K562 (cell line): ENCODE data around the gene ARHGAP22. TPM values are rescaled to one million over a fixed set of nuclear protein-coding genes. Genes with fewer than 3 reads are reported as not detected.

Experiments used
- ATAC-seq: fragments of 200-7000 bp; cut with Tn5 transposase; 3 replicates; pipeline ENCODE4 v1.9.1; 2020; ENCODE audit warnings: moderate library complexity
- BruUV-seq: library from RNA; stranded (reverse); fragments of 400-500 nt; replicated peaks from 2 replicates; lab custom pipeline; 2021; lab: Mats Ljungman, UMichigan
- CTCF ChIA-PET: fragments of 300-600 bp; formaldehyde crosslinking; extraction: SDS; loops from one replicate; lab custom pipeline; 2021; ENCODE audit warnings: low intra/inter-chr PET ratio; lab: Yijun Ruan, JAX
- POLR2A ChIA-PET: fragments of 300-600, 350-650 bp; sonication (Branson Sonifier 250); formaldehyde crosslinking; extraction: SDS; loops from one replicate; lab custom pipeline; 2021; ENCODE audit warnings: antibody characterized with exemption, inconsistent platforms; lab: Yijun Ruan, JAX
- DNase-seq, 4 experiments: peaks; one replicate each; pipeline versions ENCODE4 v3.0.0 to v3.0.0-alpha.2; 2011 to 2018; ENCODE audit warnings: low spot score in 3 of 4, mixed read lengths in 3 of 4; ENCODE audit errors: extremely low read depth in 1 of 4
- FAIRE-seq: peaks from 2 replicates; lab custom pipeline; 2011; peaks lifted over from hg19 to GRCh38; lab: Jason Lieb, UNC
- H2AFZ ChIP-seq: 2 replicates; pipeline ENCODE4 v1.6.0; 2011; ENCODE audit warnings: low read depth, low read length, control low read depth, inconsistent platforms
- H3K27ac ChIP-seq: fragments of 200-600 bp; 3 replicates; pipeline ENCODE4 v1.8.0; 2011; ENCODE audit warnings: low read depth, mild to moderate bottlenecking, control low read depth, inconsistent platforms, low read length, moderate library complexity, mixed read lengths; ENCODE audit errors: extremely low read depth
- H3K27me3 ChIP-seq, 2 experiments: fragments of 300-600 bp in 1 of 2; 2 replicates in 1 of 2; 3 replicates in 1 of 2; pipeline versions ENCODE4 v1.6.0 to v1.8.0; 2011; ENCODE audit warnings: inconsistent platforms in 2 of 2, low read length in 2 of 2, mild to moderate bottlenecking in 1 of 2, mixed read lengths in 1 of 2, moderate library complexity in 1 of 2; ENCODE audit not compliant: control insufficient read depth in 2 of 2, insufficient read depth in 2 of 2
- H3K36me3 ChIP-seq: fragments of 300-600 bp; 3 replicates; pipeline ENCODE4 v1.8.0; 2011; ENCODE audit warnings: mild to moderate bottlenecking, low read length, inconsistent platforms; ENCODE audit not compliant: control insufficient read depth, insufficient read depth
- H3K4me1 ChIP-seq, 2 experiments: fragments of 200-600 bp in 1 of 2; replicated peaks in 1 of 2; 2 replicates in 1 of 2; 3 replicates in 1 of 2; pipeline versions ENCODE4 v1.5.1 to v1.8.0; 2011; ENCODE audit warnings: inconsistent platforms in 2 of 2, low read length in 2 of 2, mild to moderate bottlenecking in 1 of 2, mixed read lengths in 1 of 2, moderate library complexity in 1 of 2; ENCODE audit not compliant: control insufficient read depth in 2 of 2, insufficient read depth in 2 of 2
- H3K4me2 ChIP-seq: 2 replicates; pipeline ENCODE4 v1.6.1; 2011; ENCODE audit warnings: low read length, control low read depth, inconsistent platforms, mixed read lengths; ENCODE audit not compliant: insufficient read depth
- H3K4me3 ChIP-seq: fragments of 200-600 bp; sonication (generic), shearing (Covaris generic); 2 replicates; pipeline ENCODE4 v1.5.1; 2016; ENCODE audit warnings: control low read depth, inconsistent platforms
- H3K79me2 ChIP-seq: fragments of 200-600 bp; 3 replicates; pipeline ENCODE4 v1.8.0; 2011; ENCODE audit warnings: low read length, inconsistent platforms; ENCODE audit not compliant: control insufficient read depth, insufficient read depth
- H3K9ac ChIP-seq, 2 experiments: 2 replicates each; pipeline versions ENCODE4 v1.6.0 to v1.6.1; 2011; ENCODE audit warnings: low read depth in 2 of 2, low read length in 2 of 2, control low read depth in 1 of 2, inconsistent platforms in 1 of 2, mild to moderate bottlenecking in 1 of 2, mixed read lengths in 1 of 2; ENCODE audit not compliant: insufficient read depth in 1 of 2
- H3K9me1 ChIP-seq: one replicate; pipeline ENCODE4 v1.6.0; 2011; ENCODE audit warnings: inconsistent platforms, mild to moderate bottlenecking, low read length, moderate library complexity; ENCODE audit not compliant: control insufficient read depth, insufficient read depth
- H3K9me3 ChIP-seq: replicated peaks from 2 replicates; pipeline ENCODE4 v1.5.1; 2011; ENCODE audit warnings: low read depth, low read length, inconsistent platforms; ENCODE audit not compliant: control insufficient read depth, insufficient read depth
- H4K20me1 ChIP-seq: replicated peaks from 2 replicates; pipeline ENCODE4 v1.6.1; 2011; ENCODE audit warnings: low read length, inconsistent platforms, mixed read lengths; ENCODE audit not compliant: control insufficient read depth, insufficient read depth
- ESRRB ChIP-seq: fragments of 250-450 bp; sonication (Bioruptor Pico); IDR thresholded peaks from 2 replicates; pipeline ENCODE4 v1.5.0; 2020; ENCODE audit warnings: mild to moderate bottlenecking, moderate library complexity, borderline replicate concordance
- NRF1 ChIP-seq, 2 experiments: fragments of 450-650 bp; IDR thresholded peaks in 1 of 2; conservative IDR thresholded peaks in 1 of 2; 2 replicates each; pipeline ENCODE4 v1.6.1; 2014; ENCODE audit warnings: mild to moderate bottlenecking in 2 of 2
- ZMIZ1 ChIP-seq, 2 experiments: fragments of 150-350 bp in 1 of 2; IDR thresholded peaks; 2 replicates each; pipeline ENCODE4 v1.6.1; 2012 to 2016; ENCODE audit warnings: low read depth in 2 of 2, low read length in 2 of 2, mild to moderate bottlenecking in 1 of 2, moderate library complexity in 1 of 2
- WGBS: fragments of 100-300 bp; shearing (Covaris generic); methylation state at CpG from one replicate; pipeline ENCODE4 v1.1.6; 2016; ENCODE audit warnings: low coverage, mixed read lengths; ENCODE audit not compliant: insufficient coverage; ENCODE audit errors: missing lambda C conversion rate; 5-methylcytosine and 5-hydroxymethylcytosine counted together
- in situ Hi-C: fragments of 300-500 bp; cut with MboI; formaldehyde crosslinking; loops from 4 replicates; pipeline ENCODE4 v1.15.0; 2018; ENCODE audit warnings: inconsistent platforms, mixed read lengths
- intact Hi-C: fragments of 100-400 bp; cut with micrococcal nuclease; formaldehyde crosslinking; loops from 2 replicates; pipeline ENCODE4 v1.14.2; 2022
- polyA plus RNA-seq, 8 experiments: library from polyadenylated mRNA; depleted of rRNA in 4 of 8; stranded (reverse) in 5 of 8; unstranded in 3 of 8; fragments of >200 nt; fragmentation: Nextera tagmentation in 2 of 8; fragmentation: Illumina TruSeq in 1 of 8; extraction: Ambion mirVana in 2 of 8; extraction: Trizol in 1 of 8; gene quantifications; 2 replicates each; pipeline versions ENCODE4 v1.2.1 to v1.2.3, GENCODE V29; 2011 to 2014; ENCODE audit warnings: inconsistent platforms in 1 of 8, missing spikeins in 1 of 8
- total RNA-seq, 7 experiments: library from RNA; depleted of rRNA in 6 of 7; stranded (reverse); fragments of >200 nt in 6 of 7; fragmentation: Illumina TruSeq in 2 of 7; extraction: Trizol in 2 of 7; gene quantifications; 2 replicates each; pipeline versions ENCODE4 v1.2.1 to v1.2.3, GENCODE V29; 2011 to 2021; ENCODE audit warnings: low replicate concordance in 1 of 7

Gene ARHGAP22
- total and polyA plus RNA-seq, 9 of the 15 experiments (the other 6 are each of a cell fraction or from before 2014, with no cell fraction given), result 1.3 to 28.1 (median 12.7) TPM

DNA sequence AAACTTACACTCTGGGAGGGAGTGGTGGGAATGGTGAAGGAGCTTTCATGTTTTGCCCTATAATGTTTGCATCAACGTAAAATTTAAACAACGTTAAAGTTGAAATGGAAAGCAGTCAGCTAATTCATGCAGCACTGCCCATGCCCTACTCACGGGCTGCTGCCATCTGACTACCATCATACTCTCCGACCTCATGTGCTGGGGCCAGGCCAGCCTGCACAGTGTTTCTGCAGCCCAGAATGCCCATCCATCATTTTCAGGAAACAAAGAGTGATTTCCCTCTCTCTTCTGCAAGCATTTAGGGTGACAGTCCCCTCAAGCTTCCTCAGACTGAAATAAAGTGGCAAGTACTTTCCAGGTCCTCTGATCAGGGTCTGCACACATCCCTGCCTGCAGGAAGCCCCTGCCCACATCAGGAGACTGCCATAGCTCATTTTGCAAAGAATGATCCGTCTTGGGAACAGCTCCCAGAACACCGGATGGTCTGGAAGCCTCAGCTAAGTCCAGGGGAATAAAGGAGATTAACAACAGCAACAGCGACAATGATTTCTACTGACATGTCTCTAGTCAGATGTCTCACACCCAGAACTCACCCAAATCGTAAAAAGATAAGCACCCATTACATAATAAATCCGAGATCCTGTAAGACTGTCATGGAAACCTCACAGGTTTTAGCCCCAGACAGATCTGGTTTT, 40.3 kb downstream of the ARHGAP22 start:
- no TSS peak for BruUV-seq
- no peak overlapping the region for H3K4me3 ChIP-seq
- TF ChIP-seq ESRRB (no peak), ZMIZ1 (IDR thresholded peaks at IDR 0.05; ENCODE audit: low read depth in 2 of 2, low read length in 2 of 2) (no peak), NRF1 (conservative IDR thresholded peaks at IDR 0.05 in 1 of 2, IDR thresholded peaks at IDR 0.05 in 1 of 2) (no peak)
- peaks cover 13 to 25% of the 10 kb centered on the region in 2 experiments; a peak in 3 of 5 replicates for H3K27me3 ChIP-seq
- H3K4me1 ChIP-seq, result no peaks in the 10 kb centered on the region
- CTCF ChIA-PET, result no interaction called here
- no peak overlapping the region for H2AFZ ChIP-seq
- no peaks in the 10 kb centered on the region for H3K36me3 ChIP-seq
- H3K9me1 ChIP-seq, result no peaks in the 10 kb centered on the region
- no peak overlapping the region for H3K4me2 ChIP-seq
- FAIRE-seq (no peak), DNase-seq (no peak), ATAC-seq (no peak)
- WGBS, result under 1% methylated on average over 9 of the region's 9 CpGs
- no peak overlapping the region for H3K9ac ChIP-seq
- no peak overlapping the region for H3K27ac ChIP-seq
- POLR2A ChIA-PET, result no interaction called here
- no peaks in the 10 kb centered on the region for H3K9me3 ChIP-seq
- H4K20me1 ChIP-seq, result no peaks in the 10 kb centered on the region
- in situ Hi-C loops (no loop called here), intact Hi-C loops (no loop called here)
- H3K79me2 ChIP-seq, result no peaks in the 10 kb centered on the region
